Measurements from ENCODE around the gene TNS2. TPM values are rescaled to one million over a fixed set of nuclear protein-coding genes. Genes with fewer than 3 reads are reported as not detected.
A peak's percentile ranks its signal among the peaks of the same experiment; 100 is the strongest.

The TNS2 gene
- total RNA-seq, 1 experiment from 2014 or later: 13.1 TPM

DNA sequence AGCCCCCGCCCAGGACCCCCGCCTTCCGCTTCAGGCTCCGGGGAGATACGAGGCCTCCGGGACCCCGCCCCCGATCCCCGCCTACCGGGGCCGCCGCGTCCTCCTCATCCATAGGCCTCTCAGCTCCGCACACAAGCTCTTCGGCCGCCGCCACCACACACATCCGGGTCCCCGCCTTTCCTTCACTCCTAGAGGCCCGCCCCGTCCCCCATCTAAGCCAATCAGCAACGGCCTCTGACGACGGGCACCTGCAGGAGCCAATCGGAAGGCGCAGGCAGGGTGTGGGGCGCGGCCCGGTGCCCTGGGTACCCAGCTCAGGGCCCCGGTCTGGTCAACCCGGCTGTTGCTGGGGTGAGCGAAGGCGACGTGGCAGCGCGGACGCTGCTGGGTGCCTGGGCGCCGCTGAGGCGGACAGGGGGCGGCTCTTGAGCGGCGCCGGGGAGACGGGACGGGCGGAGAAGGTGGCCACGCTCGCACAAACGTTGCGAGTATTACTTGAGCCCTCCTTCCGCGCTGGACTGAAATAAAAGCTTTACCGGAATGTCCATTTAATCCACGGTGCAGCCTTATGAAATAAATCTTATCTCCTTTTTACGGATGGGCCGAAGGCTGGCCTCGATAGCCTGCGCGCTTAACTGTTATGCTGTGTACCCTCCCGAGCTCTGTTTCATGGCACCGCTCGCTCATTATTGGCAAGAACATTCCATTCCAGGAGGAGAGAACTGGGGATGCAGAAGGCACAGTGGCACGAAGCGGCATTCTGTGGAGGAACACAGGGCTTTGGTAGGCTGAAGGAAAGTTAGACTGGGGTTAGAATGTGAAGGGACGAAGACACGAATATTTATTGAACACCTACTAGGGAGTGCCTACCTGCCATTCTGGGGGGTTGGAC, 29.6 kb downstream of the TNS2 start, which contains the start of gene SPRYD3:
Gene SPRYD3, minus strand, starts transcription at position 165 of the 892 bp plus-strand sequence. Its CDS starts 57 bp downstream, at position 108.
- no peaks in the 10 kb centered on the region for H3F3A ChIP-seq (ENCODE audit: low read length, unreplicated experiment)

DNA sequence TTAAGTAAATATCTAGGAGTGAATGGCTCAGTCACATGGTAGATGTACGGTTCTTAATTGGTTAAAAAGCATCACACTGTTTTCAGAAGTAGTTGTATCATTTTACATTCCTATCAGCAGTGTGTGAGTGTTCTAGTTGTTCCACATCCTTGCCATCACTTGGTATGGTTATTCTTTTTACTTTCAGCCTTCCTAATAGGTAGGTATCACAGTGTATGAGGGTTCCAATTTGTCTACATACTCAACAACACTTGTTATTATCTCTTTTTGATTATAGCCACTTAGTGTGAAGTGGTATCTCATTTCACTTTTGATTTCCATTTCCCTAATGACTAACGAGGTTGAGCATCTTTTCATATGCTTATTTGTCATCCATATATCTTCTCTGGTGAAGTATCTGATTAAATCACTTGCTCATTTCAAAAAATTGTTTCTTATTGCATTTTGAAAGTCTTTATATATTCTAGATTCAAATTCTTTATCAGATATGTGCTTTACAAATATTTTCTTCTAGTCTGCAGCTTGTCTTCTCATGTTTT, 32.8 kb downstream of the TNS2 start:
- DNase-seq (no peak), ATAC-seq (no peak)
- H3K4me1 ChIP-seq (ENCODE audit: insufficient read depth, low read length): peaks cover 16% of the 10 kb centered on the region
- intact Hi-C loops (cut with micrococcal nuclease): no loop called here
- no peaks in the 10 kb centered on the region for H3K36me3 ChIP-seq (ENCODE audit: low read depth, low read length)
- no peak overlapping the region for H3K27ac ChIP-seq (ENCODE audit: low read length)
- H3F3A ChIP-seq (ENCODE audit: low read length, unreplicated experiment): no peaks in the 10 kb centered on the region
- no peaks in the 10 kb centered on the region for H3K9me2 ChIP-seq (replicated peaks; ENCODE audit: low read length)
- H2AFZ ChIP-seq (ENCODE audit: low read length): no peak overlapping the region
- no peak overlapping the region for H3K9ac ChIP-seq (ENCODE audit: low read length)
- TF ChIP-seq, protein P1, sequence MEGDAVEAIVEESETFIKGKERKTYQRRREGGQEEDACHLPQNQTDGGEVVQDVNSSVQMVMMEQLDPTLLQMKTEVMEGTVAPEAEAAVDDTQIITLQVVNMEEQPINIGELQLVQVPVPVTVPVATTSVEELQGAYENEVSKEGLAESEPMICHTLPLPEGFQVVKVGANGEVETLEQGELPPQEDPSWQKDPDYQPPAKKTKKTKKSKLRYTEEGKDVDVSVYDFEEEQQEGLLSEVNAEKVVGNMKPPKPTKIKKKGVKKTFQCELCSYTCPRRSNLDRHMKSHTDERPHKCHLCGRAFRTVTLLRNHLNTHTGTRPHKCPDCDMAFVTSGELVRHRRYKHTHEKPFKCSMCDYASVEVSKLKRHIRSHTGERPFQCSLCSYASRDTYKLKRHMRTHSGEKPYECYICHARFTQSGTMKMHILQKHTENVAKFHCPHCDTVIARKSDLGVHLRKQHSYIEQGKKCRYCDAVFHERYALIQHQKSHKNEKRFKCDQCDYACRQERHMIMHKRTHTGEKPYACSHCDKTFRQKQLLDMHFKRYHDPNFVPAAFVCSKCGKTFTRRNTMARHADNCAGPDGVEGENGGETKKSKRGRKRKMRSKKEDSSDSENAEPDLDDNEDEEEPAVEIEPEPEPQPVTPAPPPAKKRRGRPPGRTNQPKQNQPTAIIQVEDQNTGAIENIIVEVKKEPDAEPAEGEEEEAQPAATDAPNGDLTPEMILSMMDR (conservative IDR thresholded peaks at IDR 0.05; ENCODE audit: low read depth, low read length): no peak
- TF ChIP-seq EZH2 (IDR thresholded peaks at IDR 0.05; ENCODE audit: low read length, unreplicated experiment) (no peak), EZH2phosphoT487 (IDR thresholded peaks at IDR 0.05; ENCODE audit: borderline replicate concordance, low read length) (no peak)
- H3K4me2 ChIP-seq (ENCODE audit: low read length): no peak overlapping the region
- H3K4me3 ChIP-seq (ENCODE audit: low read length): no peak overlapping the region
- H3K27me3 ChIP-seq (ENCODE audit: low read length): no peaks in the 10 kb centered on the region
- ChIA-PET CTCF (no interaction called here), POLR2A (ENCODE audit: unreplicated experiment) (no interaction called here)
- BruUV-seq (replicated peaks): no TSS peak
- H3K79me2 ChIP-seq (ENCODE audit: low read length): peaks cover 12% of the 10 kb centered on the region
- H3K9me3 ChIP-seq (ENCODE audit: low read length): 0 out of 2 replicates have a peak, but pooled peaks cover 10% of the 10 kb centered on the region
- no peaks in the 10 kb centered on the region for H4K20me1 ChIP-seq (ENCODE audit: low read length)

More for the DNA sequence above, 29.6 kb downstream of the TNS2 start, which contains the start of gene SPRYD3:
- ChIA-PET CTCF (interaction anchor here (0.7 to 2.0 kb wide), 6 partner anchors 13 to 342 kb away, joined by 3 to 17 read pairs (median 11); no protein-coding TSS in a partner anchor), POLR2A (ENCODE audit: unreplicated experiment) (interaction anchor here (0.5 to 1.1 kb wide), 13 partner anchors 8 to 1286 kb away, joined by 3 to 19 read pairs (median 5); partner anchors contain the start of genes EIF4B, IGFBP6 and KRT8)
- Histone ChIP-seq H4K20me1 (ENCODE audit: low read length) (no peaks in the 10 kb centered on the region), H3K9me3 (ENCODE audit: low read length) (0 out of 2 replicates have a peak, but pooled peaks cover 2% of the 10 kb centered on the region), H3K27me3 (ENCODE audit: low read length) (no peaks in the 10 kb centered on the region), H3K9me2 (replicated peaks; ENCODE audit: low read length) (no peaks in the 10 kb centered on the region), H2AFZ (ENCODE audit: low read length) (peak within 1 kb of the TSS; percentile 95), H3K9ac (ENCODE audit: low read length) (peak within 1 kb of the TSS; percentile 83), H3K79me2 (ENCODE audit: low read length) (peaks cover 20% of the 10 kb centered on the region), H3K4me3 (ENCODE audit: low read length) (peak within 1 kb of the TSS; percentile 76), H3K4me2 (ENCODE audit: low read length) (peak within 1 kb of the TSS; percentile 88), H3K36me3 (ENCODE audit: low read depth, low read length) (peaks cover 5% of the 10 kb centered on the region), H3K27ac (ENCODE audit: low read length) (peak within 1 kb of the TSS; percentile 62), H3K4me1 (ENCODE audit: insufficient read depth, low read length) (peaks cover 16% of the 10 kb centered on the region)
- peak; percentile 97 for DNase-seq
- TF ChIP-seq EZH2phosphoT487 (IDR thresholded peaks at IDR 0.05; ENCODE audit: borderline replicate concordance, low read length): no peak
- TF ChIP-seq, protein P1 (conservative IDR thresholded peaks at IDR 0.05; ENCODE audit: low read depth, low read length): no peak
- TF ChIP-seq EZH2 (IDR thresholded peaks at IDR 0.05; ENCODE audit: low read length, unreplicated experiment): no peak
- intact Hi-C loops (cut with micrococcal nuclease): loop anchor here (1.0 kb wide), 1 partner anchor 19 kb away; no protein-coding TSS in a partner anchor
- BruUV-seq (replicated peaks): TSS peak; percentile 98
- peak; percentile 96 for ATAC-seq

Measured in PC-3 (cell line).